ENCODE results near the gene HIF1A. TPM values are rescaled to one million over a fixed set of nuclear protein-coding genes. Genes with fewer than 3 reads are reported as not detected.

Gene HIF1A
- total RNA-seq, 1 donor from 2014 or later = 130 TPM

Other genes with a start within 250 kb of the HIF1A start
- gene SNAPC1, start 66.9 kb downstream of the HIF1A start, total RNA-seq = 5.8 TPM
- gene SYT16, start 117.2 kb downstream of the HIF1A start, total RNA-seq = 0.10 TPM

All from skin of body (tissue), 1 donor.